DOHH2 (cell line): ENCODE measurements around the gene ANO6.

Source experiments
- CTCF ChIP-seq: fragments of 200-600 bp; sonication (generic); IDR thresholded peaks from one replicate; pipeline ENCODE4 v1.5.1; 2014; ENCODE audit warnings: antibody characterized with exemption, mild to moderate bottlenecking, low read depth, low read length; ENCODE audit not compliant: poor library complexity, severe bottlenecking
- EZH2phosphoT487 ChIP-seq: fragments of 200-600 bp; sonication (generic); IDR thresholded peaks from 2 replicates; pipeline ENCODE4 v1.6.1; 2017; ENCODE audit warnings: borderline replicate concordance, mild to moderate bottlenecking, antibody characterized with exemption, low read length, moderate library complexity, mixed read lengths

DNA sequence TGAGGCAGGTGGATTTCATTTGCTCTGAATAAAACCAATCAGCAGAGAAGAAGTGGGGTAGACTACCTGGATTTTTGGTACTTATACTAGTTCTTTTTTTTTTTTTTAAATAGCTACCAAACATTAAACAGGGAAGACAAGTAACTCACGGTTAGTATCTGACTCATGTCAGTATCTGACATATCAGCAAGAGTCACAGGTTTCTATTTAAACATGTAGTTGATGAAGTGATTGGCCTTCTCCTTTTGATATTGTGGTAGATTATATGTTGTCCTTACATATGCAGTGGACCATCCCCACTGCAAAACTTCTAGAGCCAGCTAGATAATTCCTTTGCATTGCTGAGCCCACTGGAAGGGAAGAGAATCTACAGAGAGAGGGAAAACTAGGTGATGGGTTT, 208.0 kb downstream of the ANO6 start:
- no peak for TF ChIP-seq CTCF
- no peak for TF ChIP-seq EZH2phosphoT487
